Right cardiac atrium (tissue), 5 donors: ENCODE data around the gene CNGB1. TPM values are rescaled to one million over a fixed set of nuclear protein-coding genes. Genes with fewer than 3 reads are reported as not detected.
A peak's percentile ranks its signal among the peaks of the same experiment; 100 is the strongest.
"Not testable (repeated sequence)": the region's sequence is repeated elsewhere in the genome, so short reads cannot be mapped to it uniquely, and the experiment has no call there.

ENCODE experiments used
- ATAC-seq, 2 donors: fragments of 200-7000 bp; cut with Tn5 transposase; one replicate each; pipeline versions ENCODE4 v1.8.0 to v1.9.1; 2020; ENCODE audit warnings: moderate library complexity in 2 of 2, mild to moderate bottlenecking in 1 of 2
- DNase-seq, 3 donors: peaks; one replicate each; pipeline ENCODE4 v3.0.0-alpha.2; 2020
- H3K27ac ChIP-seq: one replicate; pipeline ENCODE4 v1.5.1; 2013; ENCODE audit warnings: mild to moderate bottlenecking, low read length, control low read depth, moderate library complexity
- H3K27me3 ChIP-seq: one replicate; pipeline ENCODE4 v1.6.1; 2013; ENCODE audit not compliant: control insufficient read depth, insufficient read depth
- H3K4me1 ChIP-seq: one replicate; pipeline ENCODE4 v1.6.1; 2013; ENCODE audit warnings: low read length; ENCODE audit not compliant: control insufficient read depth, insufficient read depth
- H3K4me3 ChIP-seq: one replicate; pipeline ENCODE4 v1.5.1; 2013; ENCODE audit warnings: low read length, control low read depth
- H3K9me3 ChIP-seq: one replicate; pipeline ENCODE4 v1.6.1; 2013; ENCODE audit warnings: low read length; ENCODE audit not compliant: control insufficient read depth
- WGBS: extraction: QIAGEN DNeasy Blood & Tissue Kit; methylation state at CpG from one replicate; pipeline ENCODE4 v1.1.7; 2013; 5-methylcytosine and 5-hydroxymethylcytosine counted together
- intact Hi-C, 4 donors: fragments of 100-400 bp; cut with DNase I; formaldehyde crosslinking; loops; one replicate each; pipeline versions ENCODE4 v1.11.0 to v1.14.0; 2022 to 2023
- polyA plus RNA-seq: library from polyadenylated mRNA; stranded (reverse); fragments of 200-250 nt; gene quantifications from one replicate; pipeline ENCODE4 v1.2.3, GENCODE V29; 2013
- total RNA-seq, 4 donors: library from RNA; stranded (reverse); fragmentation: NEBNext Ultra II Directional; extraction: Animal tissue kit (Norgen Biotek cat#: 25700); gene quantifications; one replicate each; pipeline ENCODE4 v1.2.1, GENCODE V29; 2021
- donor health status: healthy with polysubstance abuse.
- donor health status: DM: no; HTN: yes; CAD: no.
- donor health status: DM: no; HTN: no; CAD: no.
- donor health status: DM: no; HTN: yes; CAD: no; lungs with severe emphysema.
- donor health status: DM: yes; HTN: yes; CAD: no.

Gene CNGB1
- total and polyA plus RNA-seq, 5 donors: not detected

DNA sequence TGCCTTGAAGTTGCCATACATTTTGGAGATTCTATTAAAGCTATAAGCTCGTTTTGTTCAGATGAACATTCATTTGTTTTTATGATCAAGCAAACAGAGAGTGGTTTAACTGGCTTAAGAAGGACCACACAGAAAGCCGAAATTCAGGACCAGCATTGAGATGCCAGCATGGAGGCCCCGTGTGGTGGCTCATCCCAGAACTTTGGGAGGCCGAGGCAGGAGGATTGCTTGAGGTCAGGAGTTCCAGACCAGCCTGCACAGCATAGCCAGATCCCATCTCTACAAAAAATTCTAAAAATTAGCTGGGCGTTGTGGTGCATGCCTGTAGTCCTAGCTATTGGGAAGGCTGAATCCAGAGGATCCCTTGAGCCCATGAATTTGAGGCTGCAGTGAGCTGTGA lies 122.7 kb downstream of the CNGB1 start:
- Histone ChIP-seq H3K9me3 (no peaks in the 10 kb centered on the region), H3K27ac (no peak overlapping the region), H3K4me1 (no peaks in the 10 kb centered on the region), H3K27me3 (no peaks in the 10 kb centered on the region), H3K4me3 (no peak overlapping the region)
- WGBS: 93% methylated on average over 5 of the region's 5 CpGs
- intact Hi-C loops: no loop called here
- ATAC-seq (no peak), DNase-seq (no peak)

DNA sequence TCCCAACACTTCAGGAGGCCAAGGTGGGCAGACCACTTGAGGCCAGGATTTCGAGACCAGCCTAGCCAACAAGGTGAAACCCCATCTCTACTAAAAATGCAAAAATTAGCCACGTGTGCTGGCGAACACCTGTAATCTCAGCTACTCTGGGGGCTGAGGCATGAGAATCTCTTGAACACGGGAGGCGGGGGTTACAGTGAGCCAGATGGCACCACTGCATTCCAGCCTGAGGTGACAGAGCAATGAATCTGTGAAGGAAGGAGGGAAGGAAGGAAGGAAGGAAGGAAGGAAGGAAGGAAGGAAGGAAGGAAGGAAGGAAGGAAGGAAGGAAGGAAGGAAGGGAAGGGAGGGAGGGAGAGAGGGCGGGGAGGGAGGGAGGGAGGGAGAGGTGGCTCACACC lies 124.0 kb downstream of the CNGB1 start:
- H3K9me3 ChIP-seq, ATAC-seq, intact Hi-C loops, H3K4me3 ChIP-seq, H3K27ac ChIP-seq, DNase-seq, H3K27me3 ChIP-seq, H3K4me1 ChIP-seq: not testable (repeated sequence)
- WGBS: 82% methylated on average over 6 of the region's 6 CpGs

GRCh38 chr16:57846078-57846697 lies 124.7 kb downstream of the CNGB1 start:
- intact Hi-C loops: no loop called here
- H3K4me3 ChIP-seq: no peak overlapping the region
- H3K27ac ChIP-seq: no peak overlapping the region
- 70% methylated on average over 9 of the region's 9 CpGs for WGBS
- DNase-seq (no peak), ATAC-seq (peak in 1 of 2 donors; percentile 62)
- H3K9me3 ChIP-seq: no peaks in the 10 kb centered on the region
- H3K4me1 ChIP-seq: no peaks in the 10 kb centered on the region
- H3K27me3 ChIP-seq: no peaks in the 10 kb centered on the region

DNA sequence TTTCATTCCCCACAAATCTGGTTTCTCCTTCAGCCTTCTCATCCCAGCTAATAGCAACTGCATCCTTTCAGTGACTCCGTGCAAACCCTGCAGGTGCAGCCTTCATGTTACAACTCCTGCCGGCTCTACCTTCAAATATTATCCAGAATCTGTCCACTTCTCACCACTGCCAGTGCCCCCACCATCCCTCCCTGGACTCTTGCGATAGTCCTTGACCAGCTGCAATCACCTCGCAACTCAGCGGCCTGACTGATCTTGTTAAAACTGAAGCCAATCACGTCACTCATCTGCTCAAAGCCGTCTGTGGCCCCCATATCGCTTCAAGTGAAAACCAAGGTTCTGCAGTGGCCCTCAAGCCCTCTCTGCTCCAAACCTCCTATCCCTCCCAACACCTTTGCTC lies 125.8 kb downstream of the CNGB1 start:
- intact Hi-C loops: no loop called here
- 77% methylated on average over 8 of the region's 8 CpGs for WGBS
- Histone ChIP-seq H3K9me3 (no peaks in the 10 kb centered on the region), H3K4me3 (no peak overlapping the region), H3K27me3 (no peaks in the 10 kb centered on the region), H3K4me1 (no peaks in the 10 kb centered on the region), H3K27ac (no peak overlapping the region)
- DNase-seq (no peak), ATAC-seq (no peak)

- Histone ChIP-seq H3K9me3 (no peaks in the 10 kb centered on the region), H3K4me3 (no peak overlapping the region), H3K4me1 (no peaks in the 10 kb centered on the region), H3K27ac (no peak overlapping the region), H3K27me3 (no peaks in the 10 kb centered on the region)
- DNase-seq: no peak
- ATAC-seq: peak in 1 of 2 donors; percentile 31
- WGBS: 90% methylated on average over 10 of the region's 10 CpGs
- intact Hi-C loops: no loop called here
Measured at GRCh38 chr16:57844416-57845030, 126.4 kb downstream of the CNGB1 start.

DNA sequence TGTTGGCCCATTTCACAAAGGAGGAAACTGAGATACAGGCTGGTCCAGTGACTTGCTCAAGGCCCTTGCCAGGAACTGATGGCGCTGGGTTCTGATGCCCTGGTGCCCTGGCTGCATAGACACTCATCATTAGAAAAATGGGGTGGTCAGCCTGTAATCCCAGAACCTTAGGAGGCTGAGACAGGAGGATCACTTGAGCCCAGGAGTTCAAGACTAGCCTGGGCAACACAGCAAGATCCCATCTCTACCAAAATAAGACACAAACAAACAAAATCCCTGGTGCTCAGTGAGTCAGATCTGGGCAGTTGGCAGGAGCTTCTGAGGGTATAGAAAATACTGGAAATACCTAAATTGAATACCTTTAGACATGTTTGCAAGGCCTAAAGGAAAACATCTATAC lies 127.5 kb downstream of the CNGB1 start:
- no peak for ATAC-seq
- H3K4me1 ChIP-seq: no peaks in the 10 kb centered on the region
- no peak for DNase-seq
- no peak overlapping the region for H3K4me3 ChIP-seq
- no peaks in the 10 kb centered on the region for H3K9me3 ChIP-seq
- WGBS: 98% methylated on average over 1 of the region's 1 CpG
- intact Hi-C loops: no loop called here
- no peak overlapping the region for H3K27ac ChIP-seq
- H3K27me3 ChIP-seq: no peaks in the 10 kb centered on the region

GRCh38 chr16:57842601-57843000 lies 128.3 kb downstream of the CNGB1 start:
- H3K27ac ChIP-seq: no peak overlapping the region
- 87% methylated on average over 5 of the region's 5 CpGs for WGBS

GRCh38 chr16:57840833-57841232 lies 130.1 kb downstream of the CNGB1 start:
- WGBS: 89% methylated on average over 8 of the region's 8 CpGs
- no peaks in the 10 kb centered on the region for H3K9me3 ChIP-seq
- DNase-seq: no peak
- H3K4me3 ChIP-seq: no peak overlapping the region
- H3K27ac ChIP-seq: no peak overlapping the region
- no peaks in the 10 kb centered on the region for H3K4me1 ChIP-seq
- intact Hi-C loops: no loop called here
- ATAC-seq: no peak
- H3K27me3 ChIP-seq: no peaks in the 10 kb centered on the region

More at GRCh38 chr16:57842601-57843000, 128.3 kb downstream of the CNGB1 start:
- H3K4me1 ChIP-seq: no peaks in the 10 kb centered on the region
- ATAC-seq (no peak), DNase-seq (no peak)
- no peaks in the 10 kb centered on the region for H3K27me3 ChIP-seq
- H3K4me3 ChIP-seq: no peak overlapping the region
- intact Hi-C loops: no loop called here
- no peaks in the 10 kb centered on the region for H3K9me3 ChIP-seq

DNA sequence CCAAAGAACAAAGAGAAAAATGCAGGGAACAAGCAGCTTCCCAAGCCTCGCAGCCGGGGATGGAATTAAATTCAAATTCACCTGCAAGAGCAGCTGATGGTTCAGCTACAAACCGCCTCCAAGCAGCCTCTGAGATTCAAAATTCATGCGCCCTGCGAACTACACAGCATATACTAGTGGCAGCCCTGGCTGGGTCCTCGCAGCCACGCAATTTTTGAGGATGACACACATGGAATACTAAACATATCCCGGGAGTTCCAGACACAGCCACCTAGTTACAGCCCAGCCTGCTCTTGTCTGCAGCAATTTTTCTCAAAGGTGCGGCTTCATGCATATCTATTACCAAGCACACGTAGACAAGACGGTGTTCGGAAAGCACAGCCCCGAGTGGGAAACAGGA lies 132.8 kb downstream of the CNGB1 start:
- DNase-seq: no peak
- Histone ChIP-seq H3K27me3 (no peaks in the 10 kb centered on the region), H3K27ac (no peak overlapping the region), H3K4me3 (no peak overlapping the region), H3K9me3 (no peaks in the 10 kb centered on the region), H3K4me1 (no peaks in the 10 kb centered on the region)
- intact Hi-C loops: no loop called here
- no peak for ATAC-seq
- WGBS: 60% methylated on average over 13 of the region's 13 CpGs

GRCh38 chr16:57837305-57838125 lies 133.4 kb downstream of the CNGB1 start:
- WGBS: 84% methylated on average over 10 of the region's 10 CpGs

GRCh38 chr16:57835439-57835838 lies 135.5 kb downstream of the CNGB1 start:
- H3K4me3 ChIP-seq, intact Hi-C loops, H3K4me1 ChIP-seq, ATAC-seq, H3K9me3 ChIP-seq, H3K27ac ChIP-seq, DNase-seq, H3K27me3 ChIP-seq: not testable (repeated sequence)
- WGBS: 95% methylated on average over 4 of the region's 4 CpGs

More at GRCh38 chr16:57837305-57838125, 133.4 kb downstream of the CNGB1 start:
- Histone ChIP-seq H3K27ac (no peak overlapping the region), H3K4me1 (no peaks in the 10 kb centered on the region), H3K27me3 (no peaks in the 10 kb centered on the region), H3K4me3 (no peak overlapping the region), H3K9me3 (no peaks in the 10 kb centered on the region)
- ATAC-seq (no peak), DNase-seq (no peak)
- intact Hi-C loops: no loop called here
